DOHH2 (cell line): ENCODE data around the gene BRSK2.

ENCODE experiments used
- H3F3A ChIP-seq: fragments of 200-600 bp; sonication (generic), shearing (Covaris generic); 2 replicates; pipeline ENCODE4 v1.6.0; 2016; ENCODE audit warnings: antibody characterized with exemption, mild to moderate bottlenecking; ENCODE audit not compliant: control insufficient read depth, insufficient read depth
- H3K27ac ChIP-seq: fragments of 200-600 bp; sonication (generic); 2 replicates; pipeline ENCODE4 v1.5.1; 2014; ENCODE audit warnings: low read depth, mild to moderate bottlenecking, low read length, moderate library complexity
- H3K27me3 ChIP-seq: fragments of 200-600 bp; sonication (generic); 2 replicates; pipeline ENCODE4 v1.6.1; 2014; ENCODE audit warnings: mild to moderate bottlenecking, low read length, mixed read lengths; ENCODE audit not compliant: control insufficient read depth
- H3K36me3 ChIP-seq: fragments of 200-600 bp; sonication (generic); 2 replicates; pipeline ENCODE4 v1.6.1; 2014; ENCODE audit warnings: mild to moderate bottlenecking, low read length, moderate library complexity, mixed read lengths; ENCODE audit not compliant: control insufficient read depth
- H3K4me1 ChIP-seq: fragments of 200-600 bp; sonication (generic); 2 replicates; pipeline ENCODE4 v1.6.1; 2014; ENCODE audit warnings: mild to moderate bottlenecking, low read length, mixed read lengths; ENCODE audit not compliant: control insufficient read depth
- H3K4me2 ChIP-seq: fragments of 200-600 bp; sonication (generic); 2 replicates; pipeline ENCODE4 v1.6.0; 2014; ENCODE audit warnings: mild to moderate bottlenecking, low read length, moderate library complexity
- H3K4me3 ChIP-seq: fragments of 200-600 bp; sonication (generic); 2 replicates; pipeline ENCODE4 v1.5.1; 2014; ENCODE audit warnings: mild to moderate bottlenecking, low read length, mixed read lengths
- H3K79me2 ChIP-seq: fragments of 200-600 bp; sonication (generic); 2 replicates; pipeline ENCODE4 v1.6.1; 2014; ENCODE audit warnings: mild to moderate bottlenecking, low read length, mixed read lengths; ENCODE audit not compliant: control insufficient read depth
- H3K9me2 ChIP-seq: fragments of 200-600 bp; sonication (generic); replicated peaks from 2 replicates; pipeline ENCODE4 v1.6.1; 2014; ENCODE audit warnings: mild to moderate bottlenecking, low read length, mixed read lengths; ENCODE audit not compliant: control insufficient read depth
- H3K9me3 ChIP-seq: fragments of 200-600 bp; sonication (generic); 2 replicates; pipeline ENCODE4 v1.6.1; 2014; ENCODE audit warnings: antibody characterized with exemption, low read length, mixed read lengths; ENCODE audit not compliant: control insufficient read depth, insufficient read depth
- H4K20me1 ChIP-seq: fragments of 200-600 bp; sonication (generic); 2 replicates; pipeline ENCODE4 v1.6.0; 2014; ENCODE audit warnings: low read depth, mild to moderate bottlenecking, antibody characterized with exemption, low read length, moderate library complexity; ENCODE audit not compliant: control insufficient read depth, insufficient read depth
- CTCF ChIP-seq: fragments of 200-600 bp; sonication (generic); IDR thresholded peaks from one replicate; pipeline ENCODE4 v1.5.1; 2014; ENCODE audit warnings: antibody characterized with exemption, mild to moderate bottlenecking, low read depth, low read length; ENCODE audit not compliant: poor library complexity, severe bottlenecking
- EZH2phosphoT487 ChIP-seq: fragments of 200-600 bp; sonication (generic); IDR thresholded peaks from 2 replicates; pipeline ENCODE4 v1.6.1; 2017; ENCODE audit warnings: borderline replicate concordance, mild to moderate bottlenecking, antibody characterized with exemption, low read length, moderate library complexity, mixed read lengths

The BRSK2 gene

GRCh38 chr11:1425006-1425405 is 35.3 kb downstream of the BRSK2 start:
- H3K4me3 ChIP-seq: no peak overlapping the region
- H3F3A ChIP-seq: no peaks in the 10 kb centered on the region
- H3K79me2 ChIP-seq: no peaks in the 10 kb centered on the region
- H3K27ac ChIP-seq: no peak overlapping the region
- H3K27me3 ChIP-seq: no peaks in the 10 kb centered on the region
- peaks cover 9% of the 10 kb centered on the region; the same call in 1 of the 2 replicates for H3K9me3 ChIP-seq
- no peaks in the 10 kb centered on the region for H3K36me3 ChIP-seq
- H3K4me1 ChIP-seq: no peaks in the 10 kb centered on the region
- H4K20me1 ChIP-seq: no peaks in the 10 kb centered on the region
- H3K9me2 ChIP-seq: no peaks in the 10 kb centered on the region
- no peak overlapping the region for H3K4me2 ChIP-seq
- TF ChIP-seq CTCF: no peak
- no peak for TF ChIP-seq EZH2phosphoT487

- H3F3A ChIP-seq: no peaks in the 10 kb centered on the region
- H3K4me3 ChIP-seq: no peak overlapping the region
- peaks cover 9% of the 10 kb centered on the region; the same call in 1 of the 2 replicates for H3K9me3 ChIP-seq
- H3K79me2 ChIP-seq: no peaks in the 10 kb centered on the region
- H3K9me2 ChIP-seq: no peaks in the 10 kb centered on the region
- TF ChIP-seq CTCF (no peak), EZH2phosphoT487 (no peak)
- H3K36me3 ChIP-seq: no peaks in the 10 kb centered on the region
- H3K27me3 ChIP-seq: no peaks in the 10 kb centered on the region
- H3K27ac ChIP-seq: no peak overlapping the region
- no peak overlapping the region for H3K4me2 ChIP-seq
- no peaks in the 10 kb centered on the region for H4K20me1 ChIP-seq
- H3K4me1 ChIP-seq: no peaks in the 10 kb centered on the region
These were observed 35.7 kb downstream of the BRSK2 start for GRCh38 chr11:1425439-1425838.

- Histone ChIP-seq H3K4me1 (no peaks in the 10 kb centered on the region), H3K9me3 (peaks cover 9% of the 10 kb centered on the region; the same call in 1 of the 2 replicates), H3K4me3 (no peak overlapping the region), H3K36me3 (no peaks in the 10 kb centered on the region), H4K20me1 (no peaks in the 10 kb centered on the region), H3K4me2 (no peak overlapping the region), H3K79me2 (no peaks in the 10 kb centered on the region), H3K27ac (no peak overlapping the region), H3K9me2 (no peaks in the 10 kb centered on the region), H3K27me3 (no peaks in the 10 kb centered on the region), H3F3A (no peaks in the 10 kb centered on the region)
- TF ChIP-seq CTCF (no peak), EZH2phosphoT487 (no peak)
These were observed 39.1 kb downstream of the BRSK2 start for GRCh38 chr11:1428762-1429316.
